Lower leg skin (tissue), 4 donors: ENCODE data around the gene CTNNBL1. TPM values are rescaled to one million over a fixed set of nuclear protein-coding genes. Genes with fewer than 3 reads are reported as not detected.

Experiments used
- DNase-seq, 2 donors: peaks; one replicate each; pipeline ENCODE4 v3.0.0-alpha.2; 2019; ENCODE audit warnings: low spot score in 2 of 2
- H3K4me3 ChIP-seq: fragments of 200-600 bp; sonication (generic); 2 replicates; pipeline ENCODE4 v1.5.1; 2017; ENCODE audit warnings: mild to moderate bottlenecking, low read depth; ENCODE audit not compliant: poor library complexity, severe bottlenecking
- CTCF ChIP-seq, 3 donors: fragments of 450-650 bp; IDR thresholded peaks; one replicate each; pipeline ENCODE4 v1.5.1; 2016; ENCODE audit warnings: antibody characterized with exemption in 3 of 3, mild to moderate bottlenecking in 3 of 3, moderate library complexity in 2 of 3
- POLR2A ChIP-seq, 2 donors: fragments of 450-650 bp; IDR thresholded peaks; one replicate each; pipeline ENCODE4 v1.6.1; 2016 to 2017; ENCODE audit warnings: antibody characterized with exemption in 2 of 2, mild to moderate bottlenecking in 1 of 2, moderate library complexity in 1 of 2
- WGBS, 2 donors: methylation state at CpG; one replicate each; pipeline ENCODE4 v1.1.5; 2018; 5-methylcytosine and 5-hydroxymethylcytosine counted together
- intact Hi-C: fragments of 100-400 bp; cut with DNase I; formaldehyde crosslinking; loops from one replicate; pipeline ENCODE4 v1.15.0; 2023; ENCODE audit warnings: low total_unique reads
- total RNA-seq, 4 donors: library from RNA; depleted of rRNA; stranded (reverse); fragments of >200 nt; gene quantifications; one replicate each; pipeline ENCODE4 v1.1.0, GENCODE V29; 2016

CTNNBL1 gene
- total RNA-seq, 4 donors from 2014 or later = 22.0 to 35.0 (median 27.5) TPM

GRCh38 chr20:37838769-37839431 lies 145.1 kb downstream of the CTNNBL1 start:
- 85 to 89% methylated on average over 6 of the region's 6 CpGs for WGBS, 2 donors
- intact Hi-C loops = no loop called here

GRCh38 chr20:37839432-37839827 lies 145.6 kb downstream of the CTNNBL1 start:
- 89 to 93% methylated on average over 3 of the region's 3 CpGs for WGBS, 2 donors
- intact Hi-C loops = no loop called here
- DNase-seq = no peak
- no peak overlapping the region for H3K4me3 ChIP-seq
- TF ChIP-seq CTCF (IDR thresholded peaks at IDR 0.05) (no peak), POLR2A (IDR thresholded peaks at IDR 0.05) (no peak)

More at GRCh38 chr20:37838769-37839431, 145.1 kb downstream of the CTNNBL1 start:
- H3K4me3 ChIP-seq = no peak overlapping the region
- no peak for DNase-seq
- TF ChIP-seq CTCF (IDR thresholded peaks at IDR 0.05) (no peak), POLR2A (IDR thresholded peaks at IDR 0.05) (no peak)

GRCh38 chr20:37839955-37840354 lies 146.1 kb downstream of the CTNNBL1 start:
- intact Hi-C loops = no loop called here
- no peak for DNase-seq
- TF ChIP-seq CTCF (IDR thresholded peaks at IDR 0.05) (no peak), POLR2A (IDR thresholded peaks at IDR 0.05) (no peak)
- WGBS, 2 donors = 90% methylated on average over 7 of the region's 7 CpGs
- no peak overlapping the region for H3K4me3 ChIP-seq

GRCh38 chr20:37841389-37841788 lies 147.6 kb downstream of the CTNNBL1 start:
- intact Hi-C loops = no loop called here
- no peak overlapping the region for H3K4me3 ChIP-seq
- TF ChIP-seq CTCF (IDR thresholded peaks at IDR 0.05) = no peak
- TF ChIP-seq POLR2A (IDR thresholded peaks at IDR 0.05) = no peak
- DNase-seq = no peak

GRCh38 chr20:37841971-37842370 lies 148.1 kb downstream of the CTNNBL1 start:
- intact Hi-C loops = no loop called here

More at GRCh38 chr20:37841971-37842370, 148.1 kb downstream of the CTNNBL1 start:
- TF ChIP-seq POLR2A (IDR thresholded peaks at IDR 0.05) (no peak), CTCF (IDR thresholded peaks at IDR 0.05) (no peak)
- no peak overlapping the region for H3K4me3 ChIP-seq
- 84% methylated on average over 6 of the region's 6 CpGs for WGBS, 2 donors
- DNase-seq = no peak
